ENCODE measurements around the gene TAS1R3. TPM values are rescaled to one million over a fixed set of nuclear protein-coding genes. Genes with fewer than 3 reads are reported as not detected.

The TAS1R3 gene
- total RNA-seq, 3 donors from 2014 or later (not counting 1 experiment from before 2014, with no cell fraction given) = 0.66 to 1.4 (median 1.3) TPM

DNA sequence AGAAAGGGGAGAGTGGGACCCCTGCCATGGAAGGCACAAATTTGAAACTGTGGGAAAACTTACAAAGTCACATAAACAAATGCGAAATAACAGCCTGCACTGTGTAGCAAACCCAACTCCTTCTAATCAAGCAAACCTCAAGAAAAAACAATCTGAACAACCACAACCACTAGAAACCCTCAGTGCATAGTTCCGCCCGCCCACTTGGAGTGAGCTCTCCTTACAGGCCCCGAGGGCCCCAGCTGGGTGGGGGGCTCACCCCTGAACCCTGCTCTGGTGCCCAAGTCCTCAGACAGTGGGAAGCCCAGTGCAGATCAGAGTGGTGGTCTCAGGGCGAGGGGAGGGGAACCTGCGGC, 28.2 kb downstream of the TAS1R3 start:
- Mint-ChIP-seq H3K4me1 (peaks cover 0 to 12% of the 10 kb centered on the region in 2 donors), H3K4me3 (no peak overlapping the region), H3K9me3 (no peaks in the 10 kb centered on the region), H3K36me3 (no peaks in the 10 kb centered on the region), H3K27me3 (ENCODE audit: low read depth in 2 of 2) (peaks cover 12 to 17% of the 10 kb centered on the region in 2 donors), H3K27ac (no peak overlapping the region)
- intact Hi-C loops (cut with micrococcal nuclease) = no loop called here
- peaks cover 23% of the 10 kb centered on the region for H3K27me3 ChIP-seq (ENCODE audit: control insufficient read depth, insufficient read depth, low read length)
- H3K36me3 ChIP-seq (ENCODE audit: control insufficient read depth, insufficient read depth, low read length) = no peaks in the 10 kb centered on the region
- TF ChIP-seq, protein P1, sequence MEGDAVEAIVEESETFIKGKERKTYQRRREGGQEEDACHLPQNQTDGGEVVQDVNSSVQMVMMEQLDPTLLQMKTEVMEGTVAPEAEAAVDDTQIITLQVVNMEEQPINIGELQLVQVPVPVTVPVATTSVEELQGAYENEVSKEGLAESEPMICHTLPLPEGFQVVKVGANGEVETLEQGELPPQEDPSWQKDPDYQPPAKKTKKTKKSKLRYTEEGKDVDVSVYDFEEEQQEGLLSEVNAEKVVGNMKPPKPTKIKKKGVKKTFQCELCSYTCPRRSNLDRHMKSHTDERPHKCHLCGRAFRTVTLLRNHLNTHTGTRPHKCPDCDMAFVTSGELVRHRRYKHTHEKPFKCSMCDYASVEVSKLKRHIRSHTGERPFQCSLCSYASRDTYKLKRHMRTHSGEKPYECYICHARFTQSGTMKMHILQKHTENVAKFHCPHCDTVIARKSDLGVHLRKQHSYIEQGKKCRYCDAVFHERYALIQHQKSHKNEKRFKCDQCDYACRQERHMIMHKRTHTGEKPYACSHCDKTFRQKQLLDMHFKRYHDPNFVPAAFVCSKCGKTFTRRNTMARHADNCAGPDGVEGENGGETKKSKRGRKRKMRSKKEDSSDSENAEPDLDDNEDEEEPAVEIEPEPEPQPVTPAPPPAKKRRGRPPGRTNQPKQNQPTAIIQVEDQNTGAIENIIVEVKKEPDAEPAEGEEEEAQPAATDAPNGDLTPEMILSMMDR (IDR thresholded peaks at IDR 0.05) = no peak
- no peak overlapping the region for H3K27ac ChIP-seq (ENCODE audit: low read length)
- H3K4me1 ChIP-seq (ENCODE audit: control insufficient read depth, insufficient read depth, low read length) = peaks cover 16% of the 10 kb centered on the region
- DNase-seq (peak in 1 of 2 donors; percentile 57), ATAC-seq (no peak)
- H3K9me3 ChIP-seq (ENCODE audit: control insufficient read depth, insufficient read depth, low read length) = no peaks in the 10 kb centered on the region
- 50% methylated on average over 6 of the region's 6 CpGs for WGBS (ENCODE audit: insufficient coverage)
- no peak overlapping the region for H3K4me3 ChIP-seq (ENCODE audit: low read length)

DNA sequence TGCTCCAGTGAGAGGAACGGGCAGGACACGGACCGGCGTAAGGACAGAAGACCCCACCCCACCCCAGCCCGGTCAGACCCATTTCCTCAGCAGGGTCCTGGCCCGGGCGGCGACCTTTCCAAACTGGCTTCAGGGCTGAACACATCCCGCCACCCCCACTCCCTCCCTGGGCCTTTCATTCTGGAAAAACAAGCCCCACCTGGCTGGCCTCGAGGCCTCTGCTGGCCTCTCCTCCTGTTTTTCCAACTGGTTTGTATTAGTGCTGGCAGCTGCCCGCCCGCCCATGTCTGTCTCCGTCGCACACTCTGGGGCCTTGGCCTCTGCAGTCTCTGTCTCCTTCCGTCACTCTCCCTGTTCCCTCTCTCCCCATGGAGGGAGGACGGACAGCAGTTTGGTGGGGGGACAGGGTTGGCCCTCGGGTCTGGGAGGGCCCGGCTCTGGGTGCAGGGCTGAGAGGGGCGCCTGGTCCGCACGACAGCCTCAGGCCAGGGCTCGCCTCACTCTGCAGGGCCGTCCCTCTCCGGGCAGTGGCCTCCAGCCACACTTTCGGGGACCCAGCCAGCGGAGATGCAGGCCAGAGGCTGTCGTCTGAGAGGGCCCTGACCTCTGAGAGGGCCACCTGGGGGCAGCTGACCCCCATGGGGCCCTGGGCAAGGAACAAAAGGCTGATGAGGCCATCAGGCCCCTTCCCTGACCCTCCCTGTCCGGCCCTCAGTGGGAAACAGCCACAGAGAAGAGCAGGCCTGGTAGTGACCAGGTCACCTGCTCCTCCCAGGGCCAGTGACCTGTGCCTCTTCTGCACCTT, 28.8 kb downstream of the TAS1R3 start:
- ATAC-seq = no peak
- Mint-ChIP-seq H3K4me1 (peaks cover 0 to 11% of the 10 kb centered on the region in 2 donors), H3K36me3 (no peaks in the 10 kb centered on the region), H3K27ac (no peak overlapping the region), H3K4me3 (no peak overlapping the region), H3K27me3 (ENCODE audit: low read depth in 2 of 2) (peaks cover 12 to 17% of the 10 kb centered on the region in 2 donors), H3K9me3 (no peaks in the 10 kb centered on the region)
- WGBS (ENCODE audit: insufficient coverage) = 78% methylated on average over 27 of the region's 28 CpGs
- no peaks in the 10 kb centered on the region for H3K36me3 ChIP-seq (ENCODE audit: control insufficient read depth, insufficient read depth, low read length)
- H3K4me3 ChIP-seq (ENCODE audit: low read length) = no peak overlapping the region
- H3K4me1 ChIP-seq (ENCODE audit: control insufficient read depth, insufficient read depth, low read length) = peaks cover 15% of the 10 kb centered on the region
- no peaks in the 10 kb centered on the region for H3K9me3 ChIP-seq (ENCODE audit: control insufficient read depth, insufficient read depth, low read length)
- TF ChIP-seq, protein P1 (IDR thresholded peaks at IDR 0.05) = no peak
- intact Hi-C loops (cut with micrococcal nuclease) = no loop called here
- no peak overlapping the region for H3K27ac ChIP-seq (ENCODE audit: low read length)
- peaks cover 23% of the 10 kb centered on the region for H3K27me3 ChIP-seq (ENCODE audit: control insufficient read depth, insufficient read depth, low read length)
- no peak for DNase-seq

DNA sequence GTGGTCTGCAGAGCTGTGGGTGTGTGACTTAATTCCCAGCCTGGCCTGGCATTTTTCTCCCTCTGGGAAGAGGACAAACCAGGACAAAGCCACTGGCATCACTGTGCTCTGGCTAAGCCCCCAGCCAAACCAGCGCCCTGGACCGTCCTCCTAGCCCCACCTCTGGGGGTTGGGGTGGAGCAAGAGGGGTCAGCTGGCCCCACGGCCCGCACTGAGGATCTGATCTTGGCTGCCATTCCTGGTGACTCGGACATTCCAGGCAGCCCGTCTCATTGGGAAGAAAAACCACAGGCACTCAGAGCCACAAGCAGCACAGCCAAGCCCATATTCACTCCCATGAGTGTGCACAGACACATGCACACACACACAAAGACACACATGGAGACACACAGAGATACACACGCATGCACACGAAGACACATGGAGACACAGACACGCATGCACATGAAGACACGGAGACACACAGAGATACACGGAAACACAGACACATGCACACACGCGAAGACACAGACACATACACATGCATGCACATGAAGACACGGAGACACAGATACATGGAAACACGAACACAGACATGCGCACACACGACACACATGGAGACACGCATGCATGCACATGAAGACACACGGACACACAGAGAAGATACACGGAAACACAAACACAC, 29.6 kb downstream of the TAS1R3 start:
- peaks cover 23% of the 10 kb centered on the region for H3K27me3 ChIP-seq (ENCODE audit: control insufficient read depth, insufficient read depth, low read length)
- no peaks in the 10 kb centered on the region for H3K36me3 Mint-ChIP-seq
- no peak overlapping the region for H3K27ac Mint-ChIP-seq
- H3K27ac ChIP-seq (ENCODE audit: low read length) = no peak overlapping the region
- H3K36me3 ChIP-seq (ENCODE audit: control insufficient read depth, insufficient read depth, low read length) = no peaks in the 10 kb centered on the region
- 83% methylated on average over 20 of the region's 20 CpGs for WGBS (ENCODE audit: insufficient coverage)
- ATAC-seq (no peak), DNase-seq (no peak)
- no peaks in the 10 kb centered on the region for H3K9me3 Mint-ChIP-seq
- no peak overlapping the region for H3K4me3 Mint-ChIP-seq
- peaks cover 14% of the 10 kb centered on the region for H3K4me1 ChIP-seq (ENCODE audit: control insufficient read depth, insufficient read depth, low read length)
- no peak overlapping the region for H3K4me3 ChIP-seq (ENCODE audit: low read length)
- H3K27me3 Mint-ChIP-seq (ENCODE audit: low read depth in 2 of 2) = peaks cover 12 to 17% of the 10 kb centered on the region in 2 donors
- TF ChIP-seq, protein P1 (IDR thresholded peaks at IDR 0.05) = no peak
- H3K9me3 ChIP-seq (ENCODE audit: control insufficient read depth, insufficient read depth, low read length) = no peaks in the 10 kb centered on the region
- H3K4me1 Mint-ChIP-seq = peaks cover 0 to 11% of the 10 kb centered on the region in 2 donors
- intact Hi-C loops (cut with micrococcal nuclease) = no loop called here

Measured in natural killer cell (primary cell).